Activated T-helper 2 cell treated with anti-CD3 and anti-CD28 coated beads, Interferon-gamma antibody, Interleukin-2, Interleukin-4, amounts not matched to agents 10 μg/mL and 5 μg/mL and 100 μg/mL, durations not matched to agents 14 hours and 24 hours and 36 hours (primary cell): ENCODE results near the gene CACNG6. TPM values are rescaled to one million over a fixed set of nuclear protein-coding genes. Genes with fewer than 3 reads are reported as not detected.
A peak's percentile ranks its signal among the peaks of the same experiment; 100 is the strongest.
"Not testable (repeated sequence)": the region's sequence is repeated elsewhere in the genome, so short reads cannot be mapped to it uniquely, and the experiment has no call there.

Experiments used
- DNase-seq: peaks from one replicate; pipeline ENCODE4 v3.0.0; 2021; ENCODE audit warnings: low spot score
- H3K27ac Mint-ChIP-seq: one replicate; pipeline ENCODE4 v1.8.0; 2021; ENCODE audit warnings: mixed read lengths
- H3K27me3 Mint-ChIP-seq: one replicate; pipeline ENCODE4 v1.8.0; 2021; ENCODE audit warnings: low read depth, mixed read lengths
- H3K36me3 Mint-ChIP-seq: one replicate; pipeline ENCODE4 v1.8.0; 2021; ENCODE audit warnings: low read depth, mixed read lengths
- H3K4me1 Mint-ChIP-seq: one replicate; pipeline ENCODE4 v1.8.0; 2021; ENCODE audit warnings: low read depth, mixed read lengths
- H3K4me3 Mint-ChIP-seq: one replicate; pipeline ENCODE4 v1.8.0; 2021; ENCODE audit warnings: low read depth, mild to moderate bottlenecking, moderate library complexity, mixed read lengths
- H3K9me3 Mint-ChIP-seq: one replicate; pipeline ENCODE4 v1.8.0; 2021; ENCODE audit warnings: mixed read lengths
- intact Hi-C: fragments of 100-400 bp; cut with micrococcal nuclease; formaldehyde crosslinking; loops from one replicate; pipeline ENCODE4 v1.15.1; 2023
- total RNA-seq: library from RNA; stranded (reverse); gene quantifications from 2 replicates; pipeline ENCODE4 v1.2.3, GENCODE V29; 2022

CACNG6 gene
- total RNA-seq, 1 donor from 2014 or later: not detected

GRCh38 chr19:54021932-54022331 lies 30.5 kb downstream of the CACNG6 start:
- Mint-ChIP-seq H3K36me3 (no peaks in the 10 kb centered on the region), H3K4me3 (no peak overlapping the region), H3K27ac (no peak overlapping the region), H3K9me3 (no peaks in the 10 kb centered on the region), H3K27me3 (peaks cover 6% of the 10 kb centered on the region), H3K4me1 (peaks cover 16% of the 10 kb centered on the region)
- intact Hi-C loops: loop anchor here (10.0 kb wide), 2 partner anchors 47 to 827 kb away; partner anchors contain the start of gene ZNF665
- DNase-seq: no peak

- no peaks in the 10 kb centered on the region for H3K36me3 Mint-ChIP-seq
- intact Hi-C loops: loop anchor here (10.0 kb wide), 2 partner anchors 48 to 828 kb away; partner anchors contain the start of gene ZNF665
- DNase-seq: no peak
- no peak overlapping the region for H3K27ac Mint-ChIP-seq
- H3K4me1 Mint-ChIP-seq: peaks cover 16% of the 10 kb centered on the region
- no peak overlapping the region for H3K4me3 Mint-ChIP-seq
- no peaks in the 10 kb centered on the region for H3K9me3 Mint-ChIP-seq
- H3K27me3 Mint-ChIP-seq: peaks cover 4% of the 10 kb centered on the region
Measured at GRCh38 chr19:54023191-54023590, 31.8 kb downstream of the CACNG6 start.

DNA sequence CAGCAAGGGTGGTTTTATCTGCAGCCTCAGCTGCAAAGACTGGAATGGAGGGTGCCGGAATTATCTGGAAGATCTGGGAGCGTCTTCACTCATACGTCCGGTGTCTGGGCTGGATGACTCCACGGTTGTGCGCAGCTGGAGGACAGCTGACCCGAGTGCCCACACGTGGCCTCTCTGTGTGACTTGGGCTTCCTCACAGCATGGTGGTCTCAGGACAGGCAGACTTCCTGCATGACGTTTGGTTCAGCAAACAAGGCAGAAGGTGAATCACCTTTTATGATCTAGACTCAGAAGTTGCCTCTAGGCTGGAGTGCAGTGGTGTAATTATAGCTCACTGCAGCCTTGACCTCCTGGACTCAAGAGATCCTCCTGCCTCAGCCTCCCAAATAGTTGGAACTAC lies 33.2 kb downstream of the CACNG6 start:
- peaks cover 4% of the 10 kb centered on the region for H3K27me3 Mint-ChIP-seq
- no peak overlapping the region for H3K4me3 Mint-ChIP-seq
- H3K27ac Mint-ChIP-seq: no peak overlapping the region
- H3K9me3 Mint-ChIP-seq: no peaks in the 10 kb centered on the region
- H3K4me1 Mint-ChIP-seq: peaks cover 12% of the 10 kb centered on the region
- DNase-seq: no peak
- no peaks in the 10 kb centered on the region for H3K36me3 Mint-ChIP-seq
- intact Hi-C loops: loop anchor here (1.0 to 10.0 kb wide), 4 partner anchors 50 to 830 kb away; partner anchors contain the start of gene ZNF665

DNA sequence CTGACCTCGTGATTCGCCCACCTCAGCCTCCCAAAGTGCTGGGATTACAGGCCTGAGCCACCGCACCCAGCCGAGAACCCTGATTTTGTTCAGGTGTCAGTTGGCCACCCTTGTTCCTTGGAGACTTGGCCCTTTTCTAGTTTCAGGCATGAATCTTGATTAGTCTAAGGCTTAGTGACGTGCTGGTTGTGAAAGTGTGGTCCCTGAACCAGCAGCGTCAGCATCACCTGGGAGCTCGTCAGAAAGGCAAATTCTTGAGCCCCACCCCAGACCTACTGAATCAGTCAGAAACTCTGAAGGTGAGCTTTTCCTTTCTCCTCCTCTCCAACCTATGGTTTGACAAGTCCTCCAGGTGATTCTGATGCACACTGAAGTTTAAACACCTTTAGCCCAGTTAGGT lies 35.2 kb downstream of the CACNG6 start:
- H3K27me3 Mint-ChIP-seq: peaks cover 8% of the 10 kb centered on the region
- no peaks in the 10 kb centered on the region for H3K9me3 Mint-ChIP-seq
- DNase-seq: no peak
- H3K36me3 Mint-ChIP-seq: no peaks in the 10 kb centered on the region
- no peak overlapping the region for H3K27ac Mint-ChIP-seq
- intact Hi-C loops: loop anchor here (10.0 kb wide), 2 partner anchors 52 to 832 kb away; partner anchors contain the start of gene ZNF665
- peaks cover 4% of the 10 kb centered on the region for H3K4me1 Mint-ChIP-seq
- no peak overlapping the region for H3K4me3 Mint-ChIP-seq

DNA sequence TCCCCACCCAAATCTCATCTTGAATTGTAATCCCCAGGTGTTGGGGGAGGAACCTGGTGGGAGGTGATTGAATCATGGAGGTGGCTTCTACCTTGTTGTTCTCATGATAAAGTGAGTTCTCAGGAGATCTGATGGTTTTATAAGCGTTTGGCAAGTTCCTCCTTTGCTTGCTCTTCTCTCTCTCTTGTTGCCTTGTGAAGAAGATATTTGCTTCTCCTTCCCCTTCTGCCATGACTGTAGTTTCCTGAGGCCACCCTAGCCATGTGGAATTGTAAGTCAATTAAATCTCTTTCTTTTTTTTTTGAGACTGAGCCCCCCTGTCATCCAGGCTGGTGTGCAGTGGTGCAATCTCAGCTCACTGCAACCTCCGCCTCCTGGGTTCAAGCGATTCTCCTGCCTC lies 37.9 kb downstream of the CACNG6 start:
- peaks cover 2% of the 10 kb centered on the region for H3K4me1 Mint-ChIP-seq
- H3K4me3 Mint-ChIP-seq: no peak overlapping the region
- H3K36me3 Mint-ChIP-seq: no peaks in the 10 kb centered on the region
- H3K9me3 Mint-ChIP-seq: no peaks in the 10 kb centered on the region
- intact Hi-C loops: loop anchor here (10.0 kb wide), 2 partner anchors 54 to 834 kb away; partner anchors contain the start of gene ZNF665
- H3K27me3 Mint-ChIP-seq: peaks cover 4% of the 10 kb centered on the region
- no peak overlapping the region for H3K27ac Mint-ChIP-seq
- no peak for DNase-seq

DNA sequence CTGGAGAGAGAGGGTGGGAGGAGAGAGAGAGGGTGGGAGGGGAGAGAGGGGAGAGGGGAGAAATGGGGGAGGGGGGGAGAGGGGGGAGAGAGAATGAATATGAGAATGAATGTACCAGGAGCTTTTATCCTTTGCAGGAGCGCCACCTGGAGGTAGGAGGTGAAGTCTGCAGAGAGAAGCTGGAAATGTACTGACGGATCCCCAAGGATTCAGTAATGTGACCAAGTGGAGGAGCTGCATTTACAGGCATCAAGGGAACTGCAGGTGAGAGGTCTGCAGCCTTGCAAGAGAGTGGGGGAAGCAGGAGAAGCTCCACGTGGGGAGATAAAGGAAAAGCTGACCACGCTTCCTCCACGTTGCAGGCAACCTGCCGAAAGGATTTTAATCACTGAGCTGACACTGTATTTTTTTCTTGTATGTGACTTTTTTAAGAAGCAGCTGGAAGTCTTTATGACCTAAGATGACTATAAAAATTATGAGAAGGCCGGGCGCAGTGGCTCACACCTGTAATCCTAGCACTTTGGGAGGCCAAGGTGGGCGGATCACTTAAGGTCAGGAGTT lies 38.6 kb downstream of the CACNG6 start:
- peaks cover 2% of the 10 kb centered on the region for H3K4me1 Mint-ChIP-seq
- peaks cover 4% of the 10 kb centered on the region for H3K27me3 Mint-ChIP-seq
- H3K36me3 Mint-ChIP-seq: no peaks in the 10 kb centered on the region
- H3K27ac Mint-ChIP-seq: no peak overlapping the region
- DNase-seq: peak; percentile 31
- no peaks in the 10 kb centered on the region for H3K9me3 Mint-ChIP-seq
- no peak overlapping the region for H3K4me3 Mint-ChIP-seq
- intact Hi-C loops: loop anchor here (5.0 to 10.0 kb wide), 3 partner anchors 55 to 835 kb away; partner anchors contain the start of gene ZNF665

- no peak for DNase-seq
- no peaks in the 10 kb centered on the region for H3K9me3 Mint-ChIP-seq
- intact Hi-C loops: loop anchor here (5.0 kb wide), 1 partner anchor 239 kb away; no protein-coding TSS in a partner anchor
Measured at GRCh38 chr19:54030895-54031586, 39.6 kb downstream of the CACNG6 start.

DNA sequence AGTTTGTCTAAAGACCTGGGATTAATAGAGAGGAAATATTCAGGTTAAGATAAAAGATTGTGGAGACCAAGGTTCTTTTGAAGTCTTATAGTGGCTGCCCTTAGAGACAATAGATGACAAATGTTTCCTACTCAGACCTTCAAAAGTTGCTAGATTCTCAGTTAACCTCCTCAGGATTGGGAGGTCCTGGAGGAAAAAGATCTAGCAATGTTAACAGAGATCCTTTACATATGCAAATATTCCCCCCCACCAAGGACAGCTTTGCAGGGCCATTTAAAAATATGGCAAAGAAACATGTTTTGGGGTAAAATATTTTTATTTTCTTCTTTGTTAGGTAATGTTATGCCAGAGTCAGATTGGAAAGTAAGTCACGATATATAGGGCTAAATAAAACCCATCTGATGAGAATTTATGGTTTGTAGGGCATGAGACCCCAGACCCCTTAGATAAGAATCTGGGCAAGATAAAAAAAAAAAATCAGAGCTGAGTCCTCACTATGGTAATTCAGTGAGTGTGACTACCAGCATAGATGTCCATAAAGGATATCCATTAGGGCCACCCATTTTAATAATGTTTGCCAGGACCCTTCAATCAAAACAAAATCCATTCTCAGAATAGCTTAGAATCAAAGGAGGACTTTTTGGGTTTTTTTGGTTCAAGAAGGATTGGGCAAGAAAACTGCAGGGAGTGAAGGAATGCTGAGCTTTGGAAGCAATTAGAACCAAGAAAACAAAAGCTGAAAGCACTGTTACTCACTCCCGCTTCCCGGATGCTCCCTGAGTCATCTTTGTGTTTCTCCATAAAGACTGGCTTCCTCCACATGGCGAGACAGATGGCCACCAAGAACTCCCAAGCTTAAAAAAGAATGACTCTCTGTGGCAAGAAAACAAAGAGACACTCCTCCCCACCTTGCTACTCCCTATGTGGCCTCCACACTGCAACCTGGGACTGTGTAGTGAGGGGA lies 44.1 kb downstream of the CACNG6 start:
- H3K4me3 Mint-ChIP-seq: no peak overlapping the region
- intact Hi-C loops: no loop called here

More at GRCh38 chr19:54030895-54031586, 39.6 kb downstream of the CACNG6 start:
- H3K4me1 Mint-ChIP-seq: peaks cover 2% of the 10 kb centered on the region
- no peaks in the 10 kb centered on the region for H3K36me3 Mint-ChIP-seq
- H3K27me3 Mint-ChIP-seq: peaks cover 4% of the 10 kb centered on the region
- H3K27ac Mint-ChIP-seq: no peak overlapping the region
- H3K4me3 Mint-ChIP-seq: no peak overlapping the region

DNA sequence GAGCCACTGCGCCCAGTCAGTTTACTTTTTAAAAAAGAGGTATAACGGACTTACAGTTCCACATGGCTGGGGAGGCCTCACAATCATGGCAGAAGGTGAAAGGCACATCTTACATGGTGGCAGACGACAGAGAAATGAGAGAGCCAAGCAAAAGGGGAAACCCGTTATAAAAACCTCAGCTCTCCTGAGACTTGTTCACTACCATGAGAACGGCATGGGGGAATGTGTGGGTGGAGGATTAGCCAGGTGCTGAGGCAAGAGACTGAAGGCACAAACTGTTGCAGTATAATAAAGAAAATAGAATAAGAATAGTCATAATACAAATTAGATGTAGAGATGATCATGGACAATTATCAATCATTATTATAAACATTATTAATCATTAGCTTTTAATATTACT lies 45.1 kb downstream of the CACNG6 start:
- H3K27ac Mint-ChIP-seq, intact Hi-C loops, H3K4me3 Mint-ChIP-seq, H3K27me3 Mint-ChIP-seq, H3K4me1 Mint-ChIP-seq, H3K9me3 Mint-ChIP-seq, H3K36me3 Mint-ChIP-seq, DNase-seq: not testable (repeated sequence)

More for the DNA sequence above, 44.1 kb downstream of the CACNG6 start:
- H3K36me3 Mint-ChIP-seq: no peaks in the 10 kb centered on the region
- DNase-seq: no peak
- H3K27me3 Mint-ChIP-seq: peaks cover 2% of the 10 kb centered on the region
- H3K4me1 Mint-ChIP-seq: no peaks in the 10 kb centered on the region
- no peak overlapping the region for H3K27ac Mint-ChIP-seq
- no peaks in the 10 kb centered on the region for H3K9me3 Mint-ChIP-seq

GRCh38 chr19:54040003-54040402 lies 48.6 kb downstream of the CACNG6 start:
- intact Hi-C loops: no loop called here

DNA sequence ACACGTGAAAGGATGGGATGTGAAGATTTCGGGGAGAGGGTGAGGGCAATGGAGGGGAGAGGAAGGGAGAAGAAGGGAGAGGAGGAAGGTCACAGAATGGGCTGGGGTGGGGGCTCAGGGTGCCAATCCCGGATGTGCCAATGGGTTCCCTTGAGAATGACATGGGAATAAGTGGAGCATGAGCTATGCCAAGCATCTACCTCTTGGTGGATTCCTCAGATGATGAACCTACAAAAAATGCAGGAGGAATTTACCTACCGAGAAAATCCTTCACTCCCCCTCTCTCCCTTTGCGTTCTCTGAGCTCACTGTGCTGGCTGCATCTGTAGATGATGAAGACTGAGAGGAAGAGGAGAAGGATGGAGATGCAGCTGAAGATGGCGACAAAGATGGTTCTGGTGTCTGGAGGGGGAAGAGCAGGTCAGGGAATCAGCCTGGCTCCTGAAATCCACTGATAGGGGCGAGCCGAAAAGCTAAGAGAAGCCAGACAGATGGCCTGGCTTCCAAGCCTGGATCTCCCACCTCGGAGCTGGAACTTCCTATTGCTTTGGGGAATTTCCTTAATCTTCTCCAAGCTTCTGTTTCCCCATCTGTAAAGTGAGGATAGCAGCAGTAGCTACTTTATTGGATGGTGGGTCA lies 50.7 kb downstream of the CACNG6 start:
- Mint-ChIP-seq H3K27me3 (no peaks in the 10 kb centered on the region), H3K27ac (no peak overlapping the region), H3K36me3 (no peaks in the 10 kb centered on the region), H3K4me1 (no peaks in the 10 kb centered on the region), H3K9me3 (no peaks in the 10 kb centered on the region), H3K4me3 (no peak overlapping the region)
- no peak for DNase-seq
- intact Hi-C loops: no loop called here

More at GRCh38 chr19:54040003-54040402, 48.6 kb downstream of the CACNG6 start:
- Mint-ChIP-seq H3K4me3 (no peak overlapping the region), H3K4me1 (no peaks in the 10 kb centered on the region), H3K9me3 (no peaks in the 10 kb centered on the region), H3K36me3 (no peaks in the 10 kb centered on the region), H3K27me3 (no peaks in the 10 kb centered on the region), H3K27ac (no peak overlapping the region)
- DNase-seq: no peak

- Mint-ChIP-seq H3K27ac (no peak overlapping the region), H3K27me3 (no peaks in the 10 kb centered on the region), H3K9me3 (no peaks in the 10 kb centered on the region), H3K4me1 (no peaks in the 10 kb centered on the region), H3K4me3 (no peak overlapping the region), H3K36me3 (no peaks in the 10 kb centered on the region)
- intact Hi-C loops: no loop called here
- no peak for DNase-seq
Measured at GRCh38 chr19:54042989-54043388, 51.6 kb downstream of the CACNG6 start.
